Sciatic nerve (tissue), 2 donors: ENCODE measurements around the gene DMRT3. TPM values are rescaled to one million over a fixed set of nuclear protein-coding genes. Genes with fewer than 3 reads are reported as not detected.
"Not testable (repeated sequence)": the region's sequence is repeated elsewhere in the genome, so short reads cannot be mapped to it uniquely, and the experiment has no call there.

Experiments
- ATAC-seq: fragments of 200-7000 bp; cut with Tn5 transposase; one replicate; pipeline ENCODE4 v1.9.1; 2020; ENCODE audit warnings: mild to moderate bottlenecking, moderate library complexity
- DNase-seq: peaks from one replicate; pipeline ENCODE4 v3.0.0-alpha.2; 2020; ENCODE audit warnings: low spot score
- intact Hi-C: fragments of 100-400 bp; cut with DNase I; formaldehyde crosslinking; loops from one replicate; pipeline ENCODE4 v1.14.2; 2022
- total RNA-seq: library from RNA; stranded (reverse); fragmentation: NEBNext Ultra II Directional; extraction: Animal tissue kit (Norgen Biotek cat#: 25700); gene quantifications from one replicate; pipeline ENCODE4 v1.2.1, GENCODE V29; 2021
- donor health status: DM: no; HTN: no; CAD: no.
- donor health status: DM: no; HTN: no; CAD: no.

The DMRT3 gene
- total RNA-seq, 1 donor from 2014 or later = 0.40 TPM

GRCh38 chr9:994005-994404 lies 17.6 kb downstream of the DMRT3 start:
- ATAC-seq (no peak), DNase-seq (no peak)
- intact Hi-C loops = no loop called here

GRCh38 chr9:995192-995591 lies 18.7 kb downstream of the DMRT3 start:
- intact Hi-C loops = no loop called here
- ATAC-seq (no peak), DNase-seq (no peak)

DNA sequence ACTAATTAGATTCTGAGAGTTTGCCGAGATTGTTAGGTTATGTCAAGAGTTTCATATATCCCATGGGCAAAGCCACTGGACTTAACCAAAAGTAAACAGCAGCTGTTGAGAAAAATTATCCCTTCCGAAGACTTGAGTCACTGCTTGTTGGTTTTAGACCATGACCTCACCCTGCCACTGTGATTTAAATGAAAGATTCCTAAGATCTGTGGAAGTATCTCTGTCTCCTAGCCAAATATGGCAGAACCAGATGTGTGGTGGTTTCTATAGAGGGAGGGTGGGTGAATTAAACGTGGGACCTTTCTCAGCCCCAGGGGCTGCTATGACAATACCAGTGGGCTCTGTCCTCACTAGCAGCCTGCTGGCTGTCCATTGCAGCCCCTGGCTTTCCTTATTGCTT lies 19.3 kb downstream of the DMRT3 start:
- intact Hi-C loops = no loop called here
- ATAC-seq (no peak), DNase-seq (no peak)

DNA sequence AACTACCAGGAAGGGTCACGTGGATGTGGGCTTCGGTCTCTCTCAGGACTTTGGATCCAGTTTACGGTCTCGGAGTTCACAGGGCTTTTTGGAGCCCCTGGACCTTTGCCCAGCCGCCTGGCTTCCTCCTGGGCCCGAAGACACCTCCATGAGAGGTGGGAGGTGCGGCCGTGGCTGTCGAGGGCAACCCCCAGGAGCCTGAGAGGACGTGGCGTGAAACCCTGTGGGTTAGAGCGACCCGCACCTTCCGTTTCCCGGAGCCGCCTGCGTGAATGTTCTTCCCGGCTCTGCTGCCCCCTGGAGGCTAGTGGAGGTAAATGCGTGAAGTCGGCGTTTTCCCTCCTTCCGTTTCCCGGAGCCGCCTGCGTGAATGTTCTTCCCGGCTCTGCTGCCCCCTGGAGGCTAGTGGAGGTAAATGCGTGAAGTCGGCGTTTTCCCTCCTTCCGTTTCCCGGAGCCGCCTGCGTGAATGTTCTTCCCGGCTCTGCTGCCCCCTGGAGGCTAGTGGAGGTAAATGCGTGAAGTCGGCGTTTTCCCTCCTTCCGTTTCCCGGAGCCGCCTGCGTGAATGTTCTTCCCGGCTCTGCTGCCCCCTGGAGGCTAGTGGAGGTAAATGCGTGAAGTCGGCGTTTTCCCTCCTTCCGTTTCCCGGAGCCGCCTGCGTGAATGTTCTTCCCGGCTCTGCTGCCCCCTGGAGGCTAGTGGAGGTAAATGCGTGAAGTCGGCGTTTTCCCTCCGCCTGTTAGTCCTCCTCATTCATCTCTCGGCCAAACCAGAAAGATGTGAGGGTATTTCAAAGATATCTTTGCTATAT lies 22.1 kb downstream of the DMRT3 start:
- ATAC-seq, DNase-seq, intact Hi-C loops: not testable (repeated sequence)

DNA sequence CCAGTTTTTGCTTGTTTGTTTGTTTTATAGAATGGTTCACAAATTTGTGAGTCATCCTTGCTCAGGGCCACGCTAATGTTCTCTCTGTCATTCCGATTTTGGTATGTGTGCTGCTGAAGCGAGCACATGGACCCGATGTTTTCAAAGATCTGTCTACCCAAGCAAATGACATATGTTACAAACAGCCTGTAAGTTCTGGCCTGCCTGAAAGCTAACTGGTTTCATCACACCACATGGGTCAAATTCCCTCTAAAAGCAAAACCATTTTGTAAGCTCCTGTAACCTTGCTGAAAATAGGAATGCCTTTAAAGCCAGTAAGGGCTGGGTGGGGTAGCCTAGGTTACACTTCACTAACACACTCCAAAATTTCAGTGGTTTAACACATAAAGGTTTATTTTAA lies 25.4 kb downstream of the DMRT3 start:
- intact Hi-C loops = no loop called here
- ATAC-seq (no peak), DNase-seq (no peak)

DNA sequence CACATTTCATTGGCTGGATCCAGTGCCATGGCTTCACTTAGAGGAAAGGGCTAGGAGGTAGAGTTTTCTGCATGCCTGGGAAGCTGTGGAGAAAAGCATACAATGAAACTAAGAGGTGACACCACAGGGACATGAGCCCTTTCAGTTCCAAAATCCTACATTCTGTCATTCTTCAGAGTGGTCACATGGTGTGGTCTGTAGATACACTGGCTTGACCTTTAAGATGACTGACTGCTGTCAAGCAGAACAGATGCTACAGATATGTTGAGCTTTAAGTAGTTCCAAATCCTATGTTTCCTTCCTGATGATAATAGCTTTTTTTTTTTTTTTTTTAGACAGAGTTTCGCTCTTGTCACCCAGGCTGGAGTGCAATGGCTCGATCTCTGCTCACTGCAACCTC lies 26.2 kb downstream of the DMRT3 start:
- intact Hi-C loops = no loop called here
- ATAC-seq = no peak
- no peak for DNase-seq

GRCh38 chr9:1005043-1005667 lies 28.7 kb downstream of the DMRT3 start:
- DNase-seq = no peak
- no peak for ATAC-seq
- intact Hi-C loops = no loop called here

DNA sequence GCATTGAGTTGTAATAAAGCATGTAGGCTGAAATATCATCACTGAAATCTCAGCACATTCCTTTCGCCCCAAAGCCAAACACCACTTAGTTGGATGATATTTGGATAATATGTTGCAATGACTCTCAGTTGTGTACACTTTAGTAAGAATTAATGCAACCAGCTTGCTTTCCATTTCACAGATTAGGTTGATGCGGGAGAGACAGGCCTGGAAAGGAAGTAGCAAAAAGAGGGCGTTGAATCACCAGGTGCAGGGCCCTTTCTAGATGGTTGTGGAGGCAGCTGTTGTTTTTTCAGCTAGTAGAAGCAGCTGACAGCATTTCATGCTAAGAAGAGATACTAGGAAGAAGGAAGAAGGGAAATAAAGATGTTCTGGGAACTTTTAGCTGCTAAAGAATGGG lies 30.9 kb downstream of the DMRT3 start:
- ATAC-seq = no peak
- intact Hi-C loops = no loop called here
- DNase-seq = no peak

- ATAC-seq (no peak), DNase-seq (no peak)
- intact Hi-C loops = no loop called here
Measured at GRCh38 chr9:1008216-1008615, 31.8 kb downstream of the DMRT3 start.

DNA sequence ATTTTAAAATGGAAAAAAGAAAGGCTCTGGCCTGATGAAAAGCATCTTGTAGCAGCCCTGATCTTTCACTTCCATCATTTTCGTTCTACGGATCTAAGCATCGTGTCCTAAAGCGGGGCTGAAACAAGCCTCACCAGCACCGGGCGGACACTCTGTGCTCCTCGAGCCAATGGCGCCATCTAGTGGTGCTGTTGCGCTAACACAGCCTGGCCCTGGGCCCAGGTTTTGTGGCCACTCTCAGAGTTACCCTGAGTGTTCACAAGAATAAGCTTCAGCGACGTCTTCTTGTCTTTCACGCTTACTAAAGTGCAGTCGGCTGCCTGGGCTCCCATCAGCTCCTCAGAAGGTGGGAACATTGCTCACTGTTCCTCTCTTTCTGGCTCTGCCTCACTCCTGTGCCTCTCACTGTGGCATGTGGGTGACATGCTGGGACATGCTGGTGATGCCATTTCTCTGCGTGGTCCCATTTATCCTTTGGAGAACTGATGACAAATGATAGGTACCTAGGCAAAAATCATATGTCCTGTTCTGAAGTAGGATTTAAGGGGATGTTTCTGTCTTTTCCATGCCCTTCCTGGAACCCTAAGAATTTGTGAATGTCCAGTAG lies 32.7 kb downstream of the DMRT3 start:
- DNase-seq = peak; percentile 89
- intact Hi-C loops = no loop called here

DNA sequence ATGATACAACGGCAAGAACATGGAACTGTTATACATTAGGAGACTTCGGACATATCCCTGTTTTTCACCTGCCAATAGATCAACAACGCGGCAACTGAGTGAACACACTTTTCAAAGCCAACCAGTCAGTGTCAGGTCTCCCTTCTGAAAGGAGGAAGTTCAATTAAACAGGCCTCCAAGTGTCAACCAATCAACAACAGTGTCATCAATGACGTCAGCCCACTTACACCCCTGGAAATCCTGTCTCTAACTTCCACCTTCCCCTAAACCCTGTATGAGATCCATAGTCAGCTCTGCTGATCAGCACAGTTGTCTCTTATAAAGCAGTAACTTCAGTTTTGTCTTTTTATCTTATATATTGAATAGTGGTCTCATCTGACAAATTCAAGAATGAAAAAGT lies 36.6 kb downstream of the DMRT3 start:
- intact Hi-C loops = no loop called here
- DNase-seq = no peak
- ATAC-seq = no peak

More for the DNA sequence above, 32.7 kb downstream of the DMRT3 start:
- ATAC-seq = peak; percentile 96

GRCh38 chr9:1014225-1014624 lies 37.8 kb downstream of the DMRT3 start:
- ATAC-seq (no peak), DNase-seq (no peak)
- intact Hi-C loops = no loop called here

DNA sequence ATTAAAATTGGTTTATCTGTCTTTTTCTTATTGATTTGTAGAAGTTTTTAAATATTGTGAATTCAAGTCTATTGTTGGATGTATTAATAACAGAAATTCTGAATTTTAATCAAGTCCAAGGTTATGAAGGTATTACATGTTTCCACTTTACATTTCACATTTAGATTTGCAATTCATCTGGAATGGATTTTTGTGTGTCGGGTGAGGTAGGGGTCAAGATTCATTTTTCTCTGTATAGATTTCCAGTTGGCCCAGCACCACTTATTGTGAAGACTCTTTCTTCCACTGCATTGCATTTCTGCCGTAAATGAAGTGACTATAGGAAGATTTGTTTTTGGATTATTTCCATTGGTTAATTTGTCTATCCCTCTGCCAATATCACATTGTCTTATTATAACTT lies 38.2 kb downstream of the DMRT3 start:
- no peak for DNase-seq
- intact Hi-C loops = no loop called here
- no peak for ATAC-seq

DNA sequence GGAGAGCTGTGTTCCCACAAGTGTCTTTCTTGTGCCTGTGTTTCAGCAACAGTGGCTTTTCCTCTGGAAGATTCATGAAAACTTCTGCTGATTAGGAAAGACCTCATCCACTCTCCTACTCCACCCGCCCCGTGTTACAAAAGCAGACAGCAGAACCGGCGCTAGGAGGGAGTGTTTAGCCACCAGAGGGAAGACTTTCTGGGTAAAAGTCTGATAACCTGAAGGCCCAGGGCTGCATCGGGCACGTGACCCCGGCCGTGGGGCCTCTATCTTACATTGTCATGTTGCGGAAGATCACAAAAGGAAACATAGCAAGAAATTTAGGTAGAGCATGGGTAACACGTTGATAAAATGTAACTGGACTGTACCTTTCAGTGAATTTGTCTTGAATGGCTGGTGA lies 41.7 kb downstream of the DMRT3 start:
- intact Hi-C loops = no loop called here
- ATAC-seq = peak; percentile 62
- no peak for DNase-seq

DNA sequence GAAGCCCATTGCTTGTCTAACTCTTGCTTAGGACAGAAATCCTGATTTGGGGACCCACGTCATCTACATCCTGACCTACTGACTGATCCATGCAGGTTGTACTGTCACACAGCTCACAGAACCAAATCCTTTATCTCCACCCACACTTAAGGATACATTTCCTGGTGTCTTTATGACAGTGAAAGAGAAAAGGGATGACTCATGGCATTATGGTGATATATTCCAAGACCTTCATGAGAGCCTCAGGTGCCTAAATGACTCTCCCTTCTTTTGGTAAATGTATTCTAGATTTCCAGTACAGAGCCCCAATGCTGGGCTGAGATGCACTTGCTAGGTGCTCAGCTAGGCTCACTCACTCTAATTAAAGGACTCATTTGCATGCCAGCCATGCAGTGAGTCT lies 47.7 kb downstream of the DMRT3 start:
- DNase-seq = no peak
- ATAC-seq = no peak
- intact Hi-C loops = no loop called here

DNA sequence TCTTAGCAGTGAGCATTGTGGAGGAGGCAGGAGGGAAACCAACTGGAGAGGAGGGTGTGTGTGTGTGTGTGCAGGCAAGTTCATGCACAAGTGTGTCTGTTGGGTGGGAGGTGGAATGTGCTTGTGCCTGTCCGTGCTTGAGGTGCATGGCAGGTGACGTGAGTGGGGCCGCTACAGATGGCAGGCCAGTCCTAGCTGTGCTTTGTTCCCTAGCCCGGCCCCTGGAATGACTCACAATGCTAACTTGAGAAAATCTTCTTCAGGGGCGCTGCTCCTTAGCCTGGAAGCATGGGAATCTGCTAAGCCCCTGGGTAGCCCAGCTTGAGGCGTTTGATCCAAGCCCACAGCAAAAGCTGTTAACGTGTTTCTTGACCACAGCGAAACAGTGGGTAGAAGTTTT lies 48.7 kb downstream of the DMRT3 start:
- DNase-seq (no peak), ATAC-seq (no peak)
- intact Hi-C loops = no loop called here

GRCh38 chr9:1026219-1026618 lies 49.8 kb downstream of the DMRT3 start:
- intact Hi-C loops = no loop called here
- DNase-seq (no peak), ATAC-seq (no peak)

DNA sequence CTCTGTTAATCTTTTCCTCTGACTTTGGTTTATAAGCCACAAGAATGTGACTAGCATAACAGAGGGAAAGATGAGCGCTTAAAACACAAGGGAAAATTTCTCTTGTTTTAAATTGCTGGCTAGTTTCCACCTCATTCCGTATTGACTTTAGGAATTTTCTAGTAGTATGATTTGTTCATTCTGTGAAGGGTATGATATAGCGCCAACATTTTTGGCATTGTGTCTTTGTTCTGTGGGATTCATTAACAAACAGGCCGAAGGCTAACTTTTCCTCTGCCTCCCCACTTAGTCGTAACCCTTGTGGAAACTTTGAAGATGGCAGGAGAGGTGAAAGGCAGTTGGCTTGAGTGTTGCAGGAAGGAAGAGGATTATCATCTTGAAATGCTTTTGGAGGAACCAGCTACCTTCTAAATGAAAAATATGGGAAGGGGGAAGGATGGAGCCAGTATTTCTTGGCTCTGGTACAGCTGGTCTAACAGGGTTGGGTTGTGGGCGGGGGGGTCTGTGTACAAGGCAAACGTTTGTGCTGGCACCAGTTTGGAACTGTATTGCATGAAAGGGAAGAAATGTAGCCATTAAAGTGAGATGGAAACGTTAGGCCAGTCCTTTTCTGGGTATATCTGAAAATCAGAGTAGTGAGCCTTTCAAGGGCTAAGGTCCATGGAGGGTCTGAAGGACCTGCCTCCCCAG lies 52.2 kb downstream of the DMRT3 start:
- intact Hi-C loops = no loop called here
- ATAC-seq = no peak
- no peak for DNase-seq

DNA sequence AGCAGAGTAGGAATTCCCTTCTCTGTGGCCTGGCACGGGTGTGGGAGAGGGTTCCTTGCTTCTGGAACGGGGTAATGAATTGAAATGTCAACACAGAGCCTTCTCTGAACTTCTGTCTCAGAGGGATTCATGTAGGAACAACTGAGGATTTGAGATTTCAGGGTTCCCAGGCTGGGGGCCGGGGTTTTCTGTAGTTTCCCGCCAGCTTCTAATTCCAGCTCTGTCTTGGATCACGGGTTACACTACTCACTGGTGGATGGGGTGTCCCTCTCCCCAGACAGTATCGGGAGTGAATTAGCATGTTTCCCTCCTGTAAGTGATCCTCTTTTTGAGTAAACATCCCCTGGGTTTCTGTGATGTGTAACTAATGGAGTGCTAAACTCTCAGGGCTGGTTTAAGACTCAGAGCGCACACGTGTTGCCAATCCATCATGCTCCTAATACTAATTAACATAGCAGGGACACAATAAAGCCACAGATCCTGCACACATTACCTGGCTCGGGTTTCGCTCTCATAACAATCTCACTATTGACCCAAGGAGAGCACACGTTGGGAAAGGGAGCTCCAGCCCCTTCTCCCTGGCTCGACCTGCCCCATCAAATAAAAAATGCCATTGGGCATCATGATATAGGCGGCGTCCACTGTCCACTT lies 55.6 kb downstream of the DMRT3 start:
- DNase-seq (no peak), ATAC-seq (no peak)
- intact Hi-C loops = no loop called here
